CD4-positive, alpha-beta T cell treated with Interferon alpha-2 for 1 hour (primary cell): ENCODE data around the gene DNAJC13.
"Not testable (repeated sequence)": the region's sequence is repeated elsewhere in the genome, so short reads cannot be mapped to it uniquely, and the experiment has no call there.

ENCODE experiments used
- DNase-seq, 2 donors: peaks; one replicate each; pipeline ENCODE4 v3.0.0-alpha.2; 2020 to 2022

DNAJC13 gene

GRCh38 chr3:132550579-132551305 is 133.4 kb downstream of the DNAJC13 start:
- no peak for DNase-seq

- DNase-seq: no peak
These were observed 136.5 kb downstream of the DNAJC13 start for GRCh38 chr3:132553826-132554225.

GRCh38 chr3:132554437-132554836 is 137.1 kb downstream of the DNAJC13 start:
- no peak for DNase-seq

GRCh38 chr3:132555306-132556035 is 138.2 kb downstream of the DNAJC13 start:
- DNase-seq: no peak

DNA sequence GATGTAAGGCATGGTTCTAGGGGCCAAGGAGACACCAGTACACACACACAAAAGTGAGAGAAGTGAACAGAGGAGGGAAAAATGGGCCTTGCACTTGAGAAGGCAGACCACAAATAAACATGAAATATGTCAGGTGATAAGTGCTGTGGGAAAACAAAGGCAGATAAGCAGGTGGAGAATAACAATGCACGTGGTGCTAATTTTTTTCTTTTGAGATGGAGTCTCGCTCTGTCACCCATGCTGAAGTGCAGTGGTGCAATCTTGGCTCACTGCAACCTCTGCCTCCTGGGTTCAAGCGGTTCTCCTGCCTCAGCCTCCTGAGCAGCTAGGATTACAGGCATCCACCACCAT is 138.7 kb downstream of the DNAJC13 start:
- not testable (repeated sequence) for DNase-seq

DNA sequence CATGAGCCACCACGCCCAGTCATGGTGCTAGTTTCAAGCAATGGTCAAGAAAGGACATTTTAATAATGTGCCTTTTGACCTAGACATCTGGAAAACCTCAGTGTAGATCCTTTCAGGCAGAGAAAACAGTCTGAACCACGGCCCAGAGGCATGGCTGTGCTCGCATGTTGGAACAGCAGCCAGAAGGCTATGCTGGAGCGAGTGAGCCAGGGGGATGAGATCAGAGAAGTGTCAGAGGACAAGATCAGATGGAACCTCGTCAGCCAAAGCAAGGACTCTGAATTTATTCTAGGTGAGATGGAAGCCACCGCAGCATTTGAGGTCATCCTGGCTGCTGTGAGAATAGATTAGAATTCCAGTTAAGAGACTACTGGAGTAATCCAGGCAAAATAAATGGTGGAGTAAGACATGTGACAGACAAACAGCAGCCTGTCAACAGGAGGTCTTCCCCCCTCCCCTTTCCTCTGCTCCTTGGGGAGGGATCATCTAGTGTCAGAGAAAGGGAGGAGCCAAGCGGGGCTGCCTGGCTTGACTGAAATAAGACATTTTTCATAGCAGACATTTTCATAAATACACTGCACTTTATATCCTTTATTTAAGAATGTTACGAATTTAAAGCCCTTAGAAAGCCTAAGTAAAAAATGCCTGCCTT is 139.3 kb downstream of the DNAJC13 start:
- no peak for DNase-seq

- no peak for DNase-seq
These were observed 143.7 kb downstream of the DNAJC13 start for GRCh38 chr3:132561003-132561402.

DNA sequence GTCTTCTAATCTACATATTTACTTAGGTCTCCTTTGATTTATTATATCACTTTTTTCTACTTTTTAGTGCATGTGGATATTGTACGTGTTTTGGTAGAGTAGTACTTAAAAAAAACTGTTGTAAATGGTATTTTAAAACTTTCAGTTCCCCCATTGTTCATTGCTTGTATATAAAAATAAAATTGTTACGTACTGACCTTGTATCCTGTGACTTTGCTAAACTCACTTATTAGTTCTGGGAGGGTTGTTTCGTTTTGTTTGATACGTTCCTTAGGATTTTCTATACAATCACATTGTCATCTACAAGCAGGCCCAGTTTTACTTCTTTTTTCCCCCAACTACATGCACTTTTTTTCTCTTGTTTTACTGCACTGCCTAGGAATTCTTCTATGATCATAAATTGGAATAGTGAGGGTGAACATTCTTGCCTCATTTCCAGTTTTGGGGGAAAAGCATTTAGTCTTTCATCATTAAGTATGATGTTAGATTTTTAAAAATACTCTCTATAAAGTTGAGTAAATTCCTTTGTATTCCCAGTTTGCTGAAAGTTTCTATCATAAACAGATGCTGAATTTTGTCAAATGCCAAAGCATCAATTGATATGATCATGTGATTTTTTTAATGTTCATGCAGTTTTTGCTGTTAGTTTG is 146.2 kb downstream of the DNAJC13 start:
- no peak for DNase-seq

- DNase-seq: no peak
These were observed 146.8 kb downstream of the DNAJC13 start for GRCh38 chr3:132564070-132564465.

DNA sequence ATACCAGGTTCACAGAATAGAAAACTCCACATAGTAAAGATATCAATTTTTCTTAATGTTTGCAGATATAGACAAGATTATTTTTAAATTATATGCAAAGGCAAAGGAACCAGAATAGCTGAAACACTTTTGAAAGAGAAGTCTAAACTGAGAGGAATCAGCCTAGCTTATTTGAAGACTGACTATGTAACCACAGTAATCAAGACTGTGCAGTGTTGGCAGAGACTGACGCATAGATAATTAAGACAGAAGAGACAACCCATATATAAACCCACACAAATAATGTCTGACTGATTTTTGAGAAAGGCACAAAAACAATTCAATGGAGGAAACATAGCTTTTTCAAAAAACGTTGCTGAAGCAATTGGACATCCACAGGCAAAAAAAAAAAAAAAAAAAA is 151.1 kb downstream of the DNAJC13 start:
- DNase-seq: no peak

DNA sequence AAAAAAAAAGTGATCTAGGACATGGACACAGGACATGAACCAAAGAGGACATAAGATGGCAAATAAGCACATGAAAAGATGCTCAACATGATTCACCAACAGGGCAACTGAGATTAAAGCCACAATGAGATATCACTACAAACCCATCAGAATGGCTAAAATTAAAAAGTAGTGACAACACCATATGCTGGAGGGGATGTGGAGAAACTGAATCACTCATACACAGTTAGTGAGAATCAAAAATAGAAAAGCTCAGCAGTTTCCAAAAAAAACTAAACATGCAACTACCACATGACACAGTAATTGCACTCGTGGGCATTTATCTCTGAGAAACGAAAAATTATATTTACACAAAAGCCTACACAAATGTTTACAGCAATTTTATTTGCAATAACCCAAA is 151.9 kb downstream of the DNAJC13 start:
- DNase-seq: no peak

DNA sequence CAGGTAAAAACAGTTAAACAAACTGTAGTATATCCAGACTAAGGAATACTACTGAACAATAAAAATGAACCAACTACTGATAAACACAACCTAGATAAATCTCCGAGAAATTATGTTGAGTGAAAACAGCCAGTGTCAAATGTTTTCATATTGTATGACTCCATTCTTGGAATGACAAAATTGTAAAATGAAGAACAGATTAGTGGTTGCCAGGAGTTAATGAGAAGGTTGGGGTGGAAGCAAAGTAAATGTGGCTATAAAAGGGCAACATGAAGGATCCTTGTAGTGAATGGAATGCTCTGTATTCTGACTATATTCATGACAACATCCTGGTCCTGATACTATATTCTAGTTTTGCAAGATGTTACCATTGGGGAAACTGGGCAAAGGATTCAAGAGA is 152.3 kb downstream of the DNAJC13 start:
- no peak for DNase-seq

DNA sequence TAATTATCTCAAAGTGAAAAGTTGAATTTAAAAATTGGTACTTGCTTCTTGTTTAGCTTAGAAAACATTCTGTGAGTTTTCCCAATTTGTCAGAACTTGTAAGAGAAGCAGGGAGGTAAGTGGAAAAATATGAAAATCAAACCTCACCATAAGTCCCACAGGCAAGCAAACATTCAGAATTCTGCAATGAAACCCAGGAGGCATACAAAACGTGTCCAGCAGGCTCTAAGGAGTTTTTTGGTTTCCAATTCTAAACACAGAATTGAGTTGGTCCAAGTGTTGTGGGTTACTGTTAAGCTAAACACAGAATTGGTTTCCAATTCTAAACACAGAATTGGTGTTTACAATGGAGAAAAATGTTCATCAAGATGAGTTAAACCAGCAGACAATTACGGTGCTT is 152.7 kb downstream of the DNAJC13 start:
- no peak for DNase-seq

DNA sequence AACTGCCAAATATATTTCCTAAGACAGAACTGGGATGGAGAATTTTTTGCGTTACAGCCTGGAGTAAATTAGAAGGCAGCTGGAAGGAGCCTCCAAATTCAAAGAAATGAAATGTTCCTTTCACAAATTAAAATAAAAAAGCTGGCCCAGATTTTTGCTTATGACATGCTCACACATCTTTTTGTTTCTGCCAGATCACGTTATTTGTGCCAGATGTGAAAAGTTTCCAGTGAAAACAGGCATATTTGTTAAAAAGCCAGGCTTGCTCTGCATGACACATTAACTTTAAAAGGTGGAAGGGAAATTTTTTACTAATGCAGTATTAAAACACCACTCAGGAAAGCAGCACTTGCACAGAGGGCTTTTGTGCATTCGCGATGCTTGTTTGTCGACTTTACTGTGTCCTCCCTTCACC is 156.5 kb downstream of the DNAJC13 start:
- no peak for DNase-seq

DNA sequence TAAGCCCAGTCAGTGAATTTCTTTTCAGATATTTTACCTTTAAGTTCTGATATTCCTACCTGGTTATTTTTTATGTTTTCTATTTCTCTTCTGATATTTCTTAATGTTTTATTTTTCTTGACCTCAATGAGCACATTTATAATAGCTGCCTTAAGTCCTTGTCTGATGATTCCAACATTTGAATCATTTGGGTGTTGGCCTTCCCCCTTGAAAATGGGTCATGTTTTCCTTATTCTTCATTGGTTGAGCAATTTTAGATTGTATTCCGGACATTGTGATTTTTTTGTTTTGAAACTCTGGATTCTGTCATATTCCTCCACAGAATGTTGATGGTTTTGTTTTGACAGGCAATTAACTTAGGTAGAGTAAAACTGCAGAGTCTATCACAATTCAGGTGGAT is 170.1 kb downstream of the DNAJC13 start:
- DNase-seq: no peak
